ENCODE measurements around the gene FAM210B.

DNA sequence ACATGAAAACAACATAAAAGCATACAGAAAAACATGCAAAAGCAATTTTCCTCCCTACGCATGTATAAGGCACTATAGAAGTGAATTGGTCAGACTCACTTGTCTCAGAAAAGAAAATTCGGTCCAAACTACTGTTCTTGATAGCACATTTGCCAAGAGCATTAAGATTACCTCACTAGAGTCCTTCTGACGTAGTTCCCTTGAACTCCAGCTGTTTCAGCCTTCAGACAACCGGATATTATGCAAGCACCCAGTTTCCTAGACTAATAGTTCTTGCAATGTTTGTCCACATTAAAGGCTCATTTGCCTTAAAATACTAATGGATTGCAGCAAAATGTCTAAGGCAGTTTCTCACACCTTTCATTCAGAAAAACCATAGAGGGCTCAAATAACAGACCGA, 50.7 kb downstream of the FAM210B start:
- TF ChIP-seq, protein P1, sequence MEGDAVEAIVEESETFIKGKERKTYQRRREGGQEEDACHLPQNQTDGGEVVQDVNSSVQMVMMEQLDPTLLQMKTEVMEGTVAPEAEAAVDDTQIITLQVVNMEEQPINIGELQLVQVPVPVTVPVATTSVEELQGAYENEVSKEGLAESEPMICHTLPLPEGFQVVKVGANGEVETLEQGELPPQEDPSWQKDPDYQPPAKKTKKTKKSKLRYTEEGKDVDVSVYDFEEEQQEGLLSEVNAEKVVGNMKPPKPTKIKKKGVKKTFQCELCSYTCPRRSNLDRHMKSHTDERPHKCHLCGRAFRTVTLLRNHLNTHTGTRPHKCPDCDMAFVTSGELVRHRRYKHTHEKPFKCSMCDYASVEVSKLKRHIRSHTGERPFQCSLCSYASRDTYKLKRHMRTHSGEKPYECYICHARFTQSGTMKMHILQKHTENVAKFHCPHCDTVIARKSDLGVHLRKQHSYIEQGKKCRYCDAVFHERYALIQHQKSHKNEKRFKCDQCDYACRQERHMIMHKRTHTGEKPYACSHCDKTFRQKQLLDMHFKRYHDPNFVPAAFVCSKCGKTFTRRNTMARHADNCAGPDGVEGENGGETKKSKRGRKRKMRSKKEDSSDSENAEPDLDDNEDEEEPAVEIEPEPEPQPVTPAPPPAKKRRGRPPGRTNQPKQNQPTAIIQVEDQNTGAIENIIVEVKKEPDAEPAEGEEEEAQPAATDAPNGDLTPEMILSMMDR (IDR thresholded peaks at IDR 0.05): no peak
- TF ChIP-seq POLR2A (IDR thresholded peaks at IDR 0.05) (no peak), POLR2AphosphoS5 (IDR thresholded peaks at IDR 0.05) (no peak)

Data from stomach (tissue), 4 donors.